HG02798 (cell line): ENCODE measurements around the gene DSCAM.

Source experiments
- ATAC-seq: cut with Tn5 transposase; IDR thresholded peaks from one replicate; pipeline ENCODE4 v1.9.1; 2021; ENCODE audit warnings: mild to moderate bottlenecking; ENCODE audit not compliant: unreplicated experiment, poor library complexity

The DSCAM gene

GRCh38 chr21:40788635-40789034, 58.3 kb downstream of the DSCAM start:
- no peak for ATAC-seq

- ATAC-seq = no peak
Measured at GRCh38 chr21:40783404-40783803, 63.6 kb downstream of the DSCAM start.

- no peak for ATAC-seq
Measured at GRCh38 chr21:40770435-40771055, 76.4 kb downstream of the DSCAM start.

- no peak for ATAC-seq
Measured at GRCh38 chr21:40769231-40769630, 77.7 kb downstream of the DSCAM start.

- no peak for ATAC-seq
Measured at GRCh38 chr21:40768056-40768455, 78.9 kb downstream of the DSCAM start.

- ATAC-seq = no peak
Measured at GRCh38 chr21:40766381-40766780, 80.6 kb downstream of the DSCAM start.

- ATAC-seq = no peak
Measured at GRCh38 chr21:40765811-40766210, 81.1 kb downstream of the DSCAM start.

- ATAC-seq = no peak
Measured at GRCh38 chr21:40760821-40761220, 86.1 kb downstream of the DSCAM start.

GRCh38 chr21:40759061-40759460, 87.9 kb downstream of the DSCAM start:
- no peak for ATAC-seq

GRCh38 chr21:40757366-40757765, 89.6 kb downstream of the DSCAM start:
- no peak for ATAC-seq

GRCh38 chr21:40754466-40754865, 92.5 kb downstream of the DSCAM start:
- ATAC-seq = no peak

GRCh38 chr21:40753756-40754155, 93.2 kb downstream of the DSCAM start:
- ATAC-seq = no peak

- no peak for ATAC-seq
Measured at GRCh38 chr21:40752125-40752524, 94.8 kb downstream of the DSCAM start.

- ATAC-seq = no peak
Measured at GRCh38 chr21:40751221-40751620, 95.7 kb downstream of the DSCAM start.

- no peak for ATAC-seq
Measured at GRCh38 chr21:40736145-40736544, 110.8 kb downstream of the DSCAM start.

- ATAC-seq = no peak
Measured at GRCh38 chr21:40733024-40733397, 113.9 kb downstream of the DSCAM start.

GRCh38 chr21:40732253-40733023, 114.5 kb downstream of the DSCAM start:
- ATAC-seq = no peak

GRCh38 chr21:40731206-40731605, 115.8 kb downstream of the DSCAM start:
- ATAC-seq = no peak

- no peak for ATAC-seq
Measured at GRCh38 chr21:40730426-40730800, 116.5 kb downstream of the DSCAM start.

- no peak for ATAC-seq
Measured at GRCh38 chr21:40729761-40730425, 117.1 kb downstream of the DSCAM start.

GRCh38 chr21:40723966-40724365, 123.0 kb downstream of the DSCAM start:
- no peak for ATAC-seq

GRCh38 chr21:40723317-40723716, 123.6 kb downstream of the DSCAM start:
- no peak for ATAC-seq
